Measurements from ENCODE around the gene GRID2.

DNA sequence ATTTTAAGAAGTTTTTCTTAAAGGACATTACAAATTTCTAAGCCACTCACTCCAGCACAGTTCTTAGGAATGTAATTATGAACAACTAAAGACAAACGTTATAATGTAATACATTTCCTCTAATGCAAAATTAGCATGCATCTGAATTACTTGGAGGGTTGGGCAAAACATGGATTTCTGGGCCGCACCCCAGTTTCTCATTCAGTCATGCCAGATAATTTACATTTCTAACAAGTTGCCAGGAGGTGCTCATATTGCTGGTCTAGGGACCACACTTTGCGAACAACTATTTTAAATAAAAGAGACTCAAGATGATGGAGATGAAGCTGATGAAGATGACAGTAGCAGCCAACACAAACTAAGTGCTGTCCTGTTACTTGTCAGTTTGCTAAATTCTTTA lies 840.1 kb downstream of the GRID2 start:
- no peak for TF ChIP-seq EZH2 (IDR thresholded peaks at IDR 0.05; ENCODE audit: low read length, missing control alignments)
- TF ChIP-seq, protein P1, sequence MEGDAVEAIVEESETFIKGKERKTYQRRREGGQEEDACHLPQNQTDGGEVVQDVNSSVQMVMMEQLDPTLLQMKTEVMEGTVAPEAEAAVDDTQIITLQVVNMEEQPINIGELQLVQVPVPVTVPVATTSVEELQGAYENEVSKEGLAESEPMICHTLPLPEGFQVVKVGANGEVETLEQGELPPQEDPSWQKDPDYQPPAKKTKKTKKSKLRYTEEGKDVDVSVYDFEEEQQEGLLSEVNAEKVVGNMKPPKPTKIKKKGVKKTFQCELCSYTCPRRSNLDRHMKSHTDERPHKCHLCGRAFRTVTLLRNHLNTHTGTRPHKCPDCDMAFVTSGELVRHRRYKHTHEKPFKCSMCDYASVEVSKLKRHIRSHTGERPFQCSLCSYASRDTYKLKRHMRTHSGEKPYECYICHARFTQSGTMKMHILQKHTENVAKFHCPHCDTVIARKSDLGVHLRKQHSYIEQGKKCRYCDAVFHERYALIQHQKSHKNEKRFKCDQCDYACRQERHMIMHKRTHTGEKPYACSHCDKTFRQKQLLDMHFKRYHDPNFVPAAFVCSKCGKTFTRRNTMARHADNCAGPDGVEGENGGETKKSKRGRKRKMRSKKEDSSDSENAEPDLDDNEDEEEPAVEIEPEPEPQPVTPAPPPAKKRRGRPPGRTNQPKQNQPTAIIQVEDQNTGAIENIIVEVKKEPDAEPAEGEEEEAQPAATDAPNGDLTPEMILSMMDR (conservative IDR thresholded peaks at IDR 0.05 in 1 of 2, IDR thresholded peaks at IDR 0.05 in 1 of 2; ENCODE audit: low read depth in 1 of 2, low read length in 2 of 2): no peak

Measured in fibroblast of lung (primary cell).